Heart right ventricle (tissue), 16 donors: ENCODE data around the gene FEN1. TPM values are rescaled to one million over a fixed set of nuclear protein-coding genes. Genes with fewer than 3 reads are reported as not detected.

Experiments
- ATAC-seq, 8 donors: fragments of 200-7000 bp; cut with Tn5 transposase; one replicate each; pipeline ENCODE4 v1.9.1; 2020; ENCODE audit warnings: mild to moderate bottlenecking in 8 of 8, moderate library complexity in 8 of 8, moderate number of reproducible peaks in 1 of 8
- DNase-seq, 2 donors: peaks; one replicate each; pipeline ENCODE4 v3.0.0-alpha.2; 2020
- H3K27ac ChIP-seq, 10 donors: fragments of 200-600 bp; sonication (generic) in 2 of 10; one replicate each; pipeline versions ENCODE4 v1.5.0 to v1.8.0; 2020 to 2022; ENCODE audit warnings: mild to moderate bottlenecking in 3 of 10
- H3K27me3 ChIP-seq, 7 donors: fragments of 200-600 bp; one replicate each; pipeline ENCODE4 v1.8.0; 2021 to 2022; ENCODE audit warnings: mild to moderate bottlenecking in 2 of 7
- H3K36me3 ChIP-seq, 9 donors: fragments of 200-600 bp; sonication (generic) in 1 of 9; one replicate each; pipeline versions ENCODE4 v1.5.0 to v1.8.0; 2020 to 2022; ENCODE audit warnings: mild to moderate bottlenecking in 2 of 9
- H3K4me1 ChIP-seq, 9 donors: fragments of 200-600 bp; sonication (generic) in 1 of 9; one replicate each; pipeline versions ENCODE4 v1.5.0 to v1.8.0; 2020 to 2022; ENCODE audit warnings: mild to moderate bottlenecking in 4 of 9
- H3K4me3 ChIP-seq, 10 donors: fragments of 200-600 bp; sonication (generic) in 2 of 10; one replicate each; pipeline versions ENCODE4 v1.5.0 to v1.8.0; 2020 to 2022; ENCODE audit warnings: mild to moderate bottlenecking in 7 of 10, moderate library complexity in 2 of 10
- H3K9me3 ChIP-seq, 11 donors: fragments of 200-600 bp in 10 of 11; sonication (generic) in 2 of 11; one replicate each; pipeline versions ENCODE4 v1.5.0 to v1.8.0; 2013 to 2022; ENCODE audit warnings: mild to moderate bottlenecking in 2 of 11, control low read depth in 1 of 11, moderate library complexity in 1 of 11
- CTCF ChIP-seq, 9 donors: fragments of 200-600 bp; sonication (generic) in 2 of 9; IDR thresholded peaks; one replicate each; pipeline versions ENCODE4 v1.5.0 to v1.8.0; 2021 to 2022; ENCODE audit warnings: antibody characterized with exemption in 9 of 9, mild to moderate bottlenecking in 5 of 9, moderate library complexity in 1 of 9
- WGBS, 2 donors: extraction: QIAGEN DNeasy Blood & Tissue Kit; methylation state at CpG; one replicate each; pipeline ENCODE4 v1.1.7; 2013; ENCODE audit warnings: inconsistent platforms in 1 of 2; 5-methylcytosine and 5-hydroxymethylcytosine counted together
- intact Hi-C, 10 donors: fragments of 100-400 bp; cut with DNase I; formaldehyde crosslinking; loops; one replicate each; pipeline versions ENCODE4 v1.11.1 to v1.14.2; 2022
- polyA plus RNA-seq, 2 donors: library from polyadenylated mRNA; stranded (reverse); fragments of 200-250 nt; gene quantifications; one replicate each; pipeline ENCODE4 v1.2.3, GENCODE V29; 2013
- total RNA-seq, 10 donors: library from RNA; stranded (reverse); fragmentation: NEBNext Ultra II Directional in 3 of 10; extraction: Animal tissue kit (Norgen Biotek cat#: 25700) in 3 of 10; gene quantifications; one replicate each; pipeline versions ENCODE4 v1.2.1 to v1.2.4, GENCODE V29; 2021 to 2023
- donor health status: Arrhythmogenic right ventricular cardiomyopathy.
- donor health status: ischemic (EF 13 %, LVEDD 7.1; RV severe dilation, severe dysfunction).
- donor health status: healthy with polysubstance abuse.
- donor health status: DM: no; HTN: yes; CAD: no.
- donor health status: DM: no; HTN: no; CAD: no.
- donor health status: ischemic (EF 25% LVEDD 6.9; RV normal size, moderate dysfunction).
- donor health status: ischemic (EF 25% LVEDD 5.7; RV mildly dilated, moderate dysfunction).
- donor health status: healthy.
- donor health status: DM: yes; HTN: yes; CAD: no.
- donor health status: Ischemic cardiomyopathy.
- donor health status: ischemic (EF 35%, LVEDD 5.7; RV mildly dilated, moderate dysfunction).
- donor health status: nonischemic (EF 11% LVEDD 7.7; RV severe dilation, severe dysfunction).
- donor health status: DM: yes; HTN: yes; CAD: no.
- donor health status: PGD.
- donor health status: ischemic (EF 29% LVEDD 5.4; RV normal size, mild dysfunction).
- donor health status: nonischemic (EF 23%, LVEDD 6.1; RV moderate dilation, normal function).

Gene FEN1
- total and polyA plus RNA-seq, 12 donors: 2.1 to 8.8 (median 6.2) TPM

DNA sequence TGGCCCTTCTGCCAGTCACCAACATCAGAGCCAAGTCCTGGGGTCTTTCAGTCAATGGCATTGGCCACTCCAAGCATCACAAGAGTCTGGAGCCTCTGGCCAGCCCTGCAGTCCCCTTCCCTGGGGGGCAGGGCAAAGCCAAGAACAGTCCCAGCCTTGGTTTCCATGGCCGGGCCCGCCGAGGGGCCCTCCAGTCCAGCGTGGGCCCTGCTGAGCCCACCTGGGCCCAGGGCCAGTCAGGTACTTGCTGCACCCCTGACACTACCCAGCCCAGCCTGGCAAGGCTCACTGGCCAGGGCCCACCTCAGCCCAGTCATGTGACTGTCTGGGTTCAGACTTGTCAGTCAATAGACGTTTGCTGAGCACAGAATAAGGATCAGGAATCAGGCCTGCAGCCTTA lies 11.1 kb upstream of the FEN1 start:
- Histone ChIP-seq H3K4me1 (peaks cover 0 to 13% (median 6%) of the 10 kb centered on the region in 9 donors), H3K9me3 (no peaks in the 10 kb centered on the region), H3K27me3 (peaks cover 0 to 13% (median 0%) of the 10 kb centered on the region in 7 donors), H3K4me3 (no peak overlapping the region), H3K27ac (no peak overlapping the region), H3K36me3 (peaks cover 0 to 35% (median 2%) of the 10 kb centered on the region in 9 donors)
- no peak for TF ChIP-seq CTCF (IDR thresholded peaks at IDR 0.05)
- intact Hi-C loops: no loop called here
- no peak for ATAC-seq
- peak in 1 of 2 donors; percentile 9 for DNase-seq
- 79% methylated on average over 5 of the region's 5 CpGs for WGBS, 2 donors

GRCh38 chr11:61782299-61782698 lies 10.4 kb upstream of the FEN1 start:
- intact Hi-C loops: no loop called here
- H3K27ac ChIP-seq: no peak overlapping the region
- peaks cover 0 to 42% (median 9%) of the 10 kb centered on the region in 9 donors for H3K36me3 ChIP-seq
- peaks cover 0 to 7% (median 5%) of the 10 kb centered on the region in 9 donors for H3K4me1 ChIP-seq
- no peak for TF ChIP-seq CTCF (IDR thresholded peaks at IDR 0.05)
- ATAC-seq (no peak), DNase-seq (no peak)
- no peaks in the 10 kb centered on the region for H3K9me3 ChIP-seq
- WGBS, 2 donors: 86 to 94% methylated on average over 3 of the region's 3 CpGs
- peaks cover 0 to 8% (median 0%) of the 10 kb centered on the region in 7 donors for H3K27me3 ChIP-seq
- no peak overlapping the region for H3K4me3 ChIP-seq

DNA sequence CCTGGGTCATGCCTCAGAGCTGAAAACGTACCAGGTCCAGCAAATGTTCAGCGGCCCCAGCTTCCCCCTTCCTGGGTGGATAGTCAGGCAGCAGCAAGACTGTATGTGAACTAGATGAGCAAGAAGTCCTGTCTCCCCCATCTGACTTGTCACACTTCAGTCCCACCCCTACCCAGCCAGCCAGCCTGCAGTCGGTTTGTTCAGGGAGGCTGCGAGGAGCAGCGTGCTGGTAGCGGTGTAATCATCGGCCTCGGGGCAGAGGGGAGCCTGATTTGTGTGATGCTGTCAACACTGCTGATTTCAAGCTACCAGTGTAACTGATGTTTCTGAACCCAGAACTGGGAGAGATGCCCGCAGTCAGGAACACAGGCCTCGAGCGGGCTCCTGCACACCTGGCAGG lies 9.9 kb upstream of the FEN1 start:
- Histone ChIP-seq H3K36me3 (peaks cover 0 to 47% (median 13%) of the 10 kb centered on the region in 9 donors), H3K9me3 (no peaks in the 10 kb centered on the region), H3K4me3 (no peak overlapping the region), H3K4me1 (peaks cover 0 to 2% (median 0%) of the 10 kb centered on the region in 9 donors), H3K27ac (no peak overlapping the region), H3K27me3 (peaks cover 0 to 3% (median 0%) of the 10 kb centered on the region in 7 donors)
- 75 to 77% methylated on average over 11 of the region's 11 CpGs for WGBS, 2 donors
- DNase-seq (no peak), ATAC-seq (no peak)
- intact Hi-C loops: no loop called here
- TF ChIP-seq CTCF (IDR thresholded peaks at IDR 0.05): no peak

DNA sequence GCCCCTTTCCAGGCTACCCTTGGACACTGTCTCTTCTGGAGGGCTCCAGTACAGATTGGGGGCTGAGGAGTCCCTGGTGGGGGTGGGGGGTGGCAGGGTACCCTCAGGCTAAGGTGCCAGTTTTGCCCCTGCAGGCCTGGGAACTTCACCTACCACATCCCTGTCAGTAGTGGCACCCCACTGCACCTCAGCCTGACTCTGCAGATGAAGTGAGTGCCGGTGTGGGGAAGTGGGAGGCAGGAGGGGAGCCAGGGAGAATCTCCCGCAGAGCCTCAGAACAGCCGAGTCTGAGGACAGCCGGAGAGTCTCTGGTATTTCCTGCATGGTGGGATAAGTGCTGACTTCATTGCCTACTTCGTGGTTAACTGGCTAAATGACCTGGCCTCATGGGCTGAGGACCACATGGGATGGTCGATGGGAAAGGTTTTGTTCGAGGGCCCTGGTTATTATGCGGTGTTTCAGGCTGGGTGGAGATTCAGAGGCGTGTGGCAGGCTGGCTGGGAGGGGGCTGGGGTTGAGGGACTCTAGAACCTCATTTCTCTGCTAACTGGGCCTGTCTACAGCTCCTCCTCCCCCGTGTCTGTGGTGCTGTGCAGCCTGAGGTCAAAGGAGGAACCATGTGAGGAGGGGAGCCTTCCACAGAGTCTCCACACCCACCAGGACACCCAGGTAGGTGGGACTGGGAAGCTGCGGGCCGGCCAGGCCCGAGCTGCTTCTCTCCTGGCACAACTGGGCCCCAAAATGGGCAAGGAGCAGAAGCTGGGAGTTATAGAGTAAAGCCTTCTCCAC lies 8.8 kb upstream of the FEN1 start:
- no peak for DNase-seq
- H3K9me3 ChIP-seq: no peaks in the 10 kb centered on the region

More for the DNA sequence above, 8.8 kb upstream of the FEN1 start:
- no peak for TF ChIP-seq CTCF (IDR thresholded peaks at IDR 0.05)
- no peaks in the 10 kb centered on the region for H3K4me1 ChIP-seq
- no peaks in the 10 kb centered on the region for H3K27me3 ChIP-seq
- H3K27ac ChIP-seq: no peak overlapping the region
- 63 to 65% methylated on average over 13 of the region's 13 CpGs for WGBS, 2 donors
- intact Hi-C loops: no loop called here
- ATAC-seq: no peak
- no peak overlapping the region for H3K4me3 ChIP-seq
- H3K36me3 ChIP-seq: peaks cover 0 to 58% (median 13%) of the 10 kb centered on the region in 9 donors
